ENCODE results near the gene SNX7.

DNA sequence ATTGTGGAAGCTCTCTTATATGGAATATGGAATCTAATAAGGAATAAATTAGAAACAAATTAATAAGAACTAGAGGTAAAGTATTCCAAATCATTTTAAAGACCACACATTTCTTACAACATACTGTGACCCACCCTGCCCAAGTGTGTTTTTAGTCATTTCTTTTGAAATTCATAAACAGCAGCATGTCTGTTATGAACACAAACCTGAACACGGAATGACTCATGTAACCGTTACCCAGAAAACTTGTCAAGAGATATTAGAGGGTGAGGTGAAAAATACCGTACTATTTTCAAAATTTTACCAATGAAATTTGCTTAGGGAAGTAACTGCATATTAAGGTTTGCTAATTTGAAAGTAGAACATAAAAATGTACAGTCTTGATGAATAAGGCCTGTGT, 48.4 kb downstream of the SNX7 start:
- no peak for TF ChIP-seq MYC (IDR thresholded peaks at IDR 0.05; ENCODE audit: low read depth, low read length)
- TF ChIP-seq MAX (IDR thresholded peaks at IDR 0.05; ENCODE audit: insufficient read depth, insufficient read length), result no peak
- TF ChIP-seq POLR2A (IDR thresholded peaks at IDR 0.05; ENCODE audit: low read depth, low read length), result no peak
- TF ChIP-seq, protein P1, sequence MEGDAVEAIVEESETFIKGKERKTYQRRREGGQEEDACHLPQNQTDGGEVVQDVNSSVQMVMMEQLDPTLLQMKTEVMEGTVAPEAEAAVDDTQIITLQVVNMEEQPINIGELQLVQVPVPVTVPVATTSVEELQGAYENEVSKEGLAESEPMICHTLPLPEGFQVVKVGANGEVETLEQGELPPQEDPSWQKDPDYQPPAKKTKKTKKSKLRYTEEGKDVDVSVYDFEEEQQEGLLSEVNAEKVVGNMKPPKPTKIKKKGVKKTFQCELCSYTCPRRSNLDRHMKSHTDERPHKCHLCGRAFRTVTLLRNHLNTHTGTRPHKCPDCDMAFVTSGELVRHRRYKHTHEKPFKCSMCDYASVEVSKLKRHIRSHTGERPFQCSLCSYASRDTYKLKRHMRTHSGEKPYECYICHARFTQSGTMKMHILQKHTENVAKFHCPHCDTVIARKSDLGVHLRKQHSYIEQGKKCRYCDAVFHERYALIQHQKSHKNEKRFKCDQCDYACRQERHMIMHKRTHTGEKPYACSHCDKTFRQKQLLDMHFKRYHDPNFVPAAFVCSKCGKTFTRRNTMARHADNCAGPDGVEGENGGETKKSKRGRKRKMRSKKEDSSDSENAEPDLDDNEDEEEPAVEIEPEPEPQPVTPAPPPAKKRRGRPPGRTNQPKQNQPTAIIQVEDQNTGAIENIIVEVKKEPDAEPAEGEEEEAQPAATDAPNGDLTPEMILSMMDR (IDR thresholded peaks at IDR 0.05; ENCODE audit: extremely low read depth in 1 of 2, insufficient read depth in 1 of 2, low read depth in 1 of 2, low read length in 2 of 2), result no peak
- no peak for TF ChIP-seq FOS (IDR thresholded peaks at IDR 0.05; ENCODE audit: borderline replicate concordance, insufficient read depth, low read length)
- no peak for TF ChIP-seq JUN (IDR thresholded peaks at IDR 0.05; ENCODE audit: borderline replicate concordance, insufficient read depth, insufficient read length, low read depth)
